LNCaP clone FGC (cell line): ENCODE measurements around the gene P2RX4.

Experiments
- DNase-seq: peaks from one replicate; pipeline ENCODE4 v3.0.0-alpha.2; 2011; ENCODE audit warnings: low read depth
- H3K4me3 ChIP-seq: 2 replicates; pipeline ENCODE4 v1.5.1; 2011; ENCODE audit warnings: mild to moderate bottlenecking, low read depth, low read length, control low read depth
- CTCF ChIP-seq: IDR thresholded peaks from 2 replicates; pipeline ENCODE4 v1.5.1; 2012; ENCODE audit warnings: mild to moderate bottlenecking; ENCODE audit not compliant: control insufficient read depth, insufficient read depth; ENCODE audit errors: extremely low read depth

The P2RX4 gene

GRCh38 chr12:121237415-121237814 is 27.5 kb downstream of the P2RX4 start:
- DNase-seq = peak; percentile 88
- no peak overlapping the region for H3K4me3 ChIP-seq
- no peak for TF ChIP-seq CTCF

- no peak overlapping the region for H3K4me3 ChIP-seq
- DNase-seq = no peak
Observed at GRCh38 chr12:121238086-121238485, 28.2 kb downstream of the P2RX4 start.

DNA sequence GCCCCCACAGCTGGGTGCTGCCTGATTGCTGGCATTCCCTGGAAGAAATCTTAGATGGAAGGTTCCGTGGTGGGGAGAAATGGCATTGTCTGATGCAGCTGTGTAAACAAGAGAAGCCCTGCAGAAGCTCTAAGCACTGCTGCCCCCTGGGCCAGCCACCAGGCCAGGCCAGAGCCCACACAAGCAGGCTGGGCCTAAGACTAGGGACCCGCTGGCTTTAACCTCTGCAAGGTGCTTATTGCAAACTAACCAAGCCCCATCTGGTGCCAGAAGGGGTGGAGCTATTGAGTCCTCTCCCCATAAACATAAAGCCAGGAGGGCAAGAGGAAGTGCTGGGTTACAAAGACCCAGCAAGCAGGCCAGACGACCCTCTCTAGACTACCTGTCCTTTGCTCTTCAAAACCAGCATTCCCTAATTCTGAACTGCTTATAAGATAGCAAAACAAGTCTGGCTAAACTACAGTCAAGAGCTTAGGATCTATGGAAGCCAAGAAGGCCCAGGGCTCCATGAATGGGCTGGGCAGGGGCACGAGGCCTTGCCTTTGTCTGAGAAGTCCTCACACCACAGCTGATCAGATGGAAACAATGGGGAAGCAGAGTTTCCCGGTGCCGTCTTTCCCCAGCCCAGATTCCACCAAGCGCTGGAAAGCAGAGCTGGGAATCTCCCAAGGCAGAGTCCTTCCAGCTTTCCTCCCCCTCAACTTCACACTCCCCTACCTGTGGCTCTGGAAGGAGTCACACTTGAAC is 28.8 kb downstream of the P2RX4 start:
- H3K4me3 ChIP-seq = no peak overlapping the region
- peak; percentile 54 for DNase-seq
- no peak for TF ChIP-seq CTCF

More at GRCh38 chr12:121238086-121238485, 28.2 kb downstream of the P2RX4 start:
- no peak for TF ChIP-seq CTCF

DNA sequence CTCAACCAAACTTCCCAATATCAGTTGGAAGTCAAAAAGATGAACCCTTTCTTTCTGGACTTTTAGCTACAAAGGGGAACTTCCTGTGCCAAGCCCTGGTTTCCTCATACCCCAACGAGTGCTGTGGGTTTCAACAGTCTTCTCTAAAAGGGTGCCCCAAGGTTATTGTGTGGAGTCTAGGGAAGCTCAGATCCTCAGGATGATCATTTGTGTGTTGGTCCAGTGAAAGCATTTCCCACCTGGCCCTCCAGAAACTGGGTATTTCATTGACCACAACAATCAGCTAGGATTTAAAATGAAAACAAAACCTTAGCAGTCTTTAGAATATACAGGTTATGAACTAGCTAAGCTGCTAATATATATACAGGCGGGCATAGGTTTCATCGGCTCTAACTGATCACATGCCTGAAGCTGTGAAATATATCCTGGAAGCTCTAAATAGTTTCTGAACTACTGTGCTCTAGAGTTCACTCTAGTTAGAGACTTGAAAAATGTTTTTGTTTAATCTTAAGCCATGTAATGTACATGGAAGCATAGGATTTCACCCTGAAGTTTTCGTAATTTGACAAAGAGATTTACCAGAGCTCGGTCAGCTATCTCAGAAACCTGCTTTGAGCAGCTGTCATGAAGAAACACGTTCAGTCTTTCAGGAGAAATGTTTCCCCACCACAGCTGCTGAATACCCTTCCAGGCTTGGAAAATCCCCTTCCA is 29.6 kb downstream of the P2RX4 start:
- no peak for TF ChIP-seq CTCF
- no peak for DNase-seq
- H3K4me3 ChIP-seq = no peak overlapping the region

GRCh38 chr12:121240062-121240420 is 30.1 kb downstream of the P2RX4 start:
- no peak for TF ChIP-seq CTCF
- no peak for DNase-seq
- no peak overlapping the region for H3K4me3 ChIP-seq

DNA sequence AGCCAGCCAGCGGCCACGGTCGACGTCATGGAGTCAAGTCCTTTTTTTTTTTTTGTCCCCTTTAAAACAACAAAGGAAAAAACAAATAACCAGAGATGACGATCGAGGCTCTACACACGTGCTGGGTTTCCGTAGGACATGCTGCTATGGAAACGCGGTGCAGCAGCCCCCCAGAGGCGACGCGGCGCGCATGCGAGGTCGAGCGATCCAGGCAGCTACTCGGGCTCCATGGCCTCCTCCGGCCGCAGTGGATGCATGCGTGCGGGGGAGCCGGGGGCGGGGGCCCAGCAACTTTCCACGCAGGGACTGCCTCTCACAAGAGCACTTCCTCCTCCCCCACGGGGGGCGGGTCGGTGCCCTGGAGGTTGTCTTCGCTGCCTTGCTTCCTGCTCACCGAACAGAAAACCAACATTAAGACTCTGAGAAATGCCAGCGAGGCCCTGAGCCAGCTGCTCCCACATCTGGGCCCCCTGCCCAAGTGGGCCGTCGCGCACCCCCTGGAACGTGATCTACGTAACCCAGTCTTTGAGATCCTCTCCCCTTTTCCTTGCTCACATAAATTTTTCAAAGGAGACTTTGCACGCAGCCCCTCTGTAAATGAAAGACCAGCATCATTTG is 30.7 kb downstream of the P2RX4 start:
- no peak for TF ChIP-seq CTCF
- no peak for DNase-seq
- H3K4me3 ChIP-seq = no peak overlapping the region
